Neuron (in vitro differentiated cells): ENCODE results near the gene DDX31.

ENCODE experiments used
- H2AFZ ChIP-seq: one replicate; pipeline ENCODE4 v1.6.1; 2013; ENCODE audit warnings: low read depth, mild to moderate bottlenecking, inconsistent platforms, low read length, moderate library complexity
- H3K27me3 ChIP-seq: one replicate; pipeline ENCODE4 v1.6.1; 2013; ENCODE audit warnings: low read length; ENCODE audit not compliant: insufficient read depth
- H3K36me3 ChIP-seq: one replicate; pipeline ENCODE4 v1.6.1; 2013; ENCODE audit warnings: low read length; ENCODE audit not compliant: insufficient read depth
- H3K4me1 ChIP-seq: one replicate; pipeline ENCODE4 v1.6.1; 2013; ENCODE audit warnings: low read length; ENCODE audit not compliant: insufficient read depth
- H3K4me3 ChIP-seq: 2 replicates; pipeline ENCODE4 v1.5.1; 2013; ENCODE audit warnings: mild to moderate bottlenecking, low read length, moderate library complexity
- H3K9me3 ChIP-seq: one replicate; pipeline ENCODE4 v1.6.1; 2013; ENCODE audit warnings: low read length

DDX31 gene

DNA sequence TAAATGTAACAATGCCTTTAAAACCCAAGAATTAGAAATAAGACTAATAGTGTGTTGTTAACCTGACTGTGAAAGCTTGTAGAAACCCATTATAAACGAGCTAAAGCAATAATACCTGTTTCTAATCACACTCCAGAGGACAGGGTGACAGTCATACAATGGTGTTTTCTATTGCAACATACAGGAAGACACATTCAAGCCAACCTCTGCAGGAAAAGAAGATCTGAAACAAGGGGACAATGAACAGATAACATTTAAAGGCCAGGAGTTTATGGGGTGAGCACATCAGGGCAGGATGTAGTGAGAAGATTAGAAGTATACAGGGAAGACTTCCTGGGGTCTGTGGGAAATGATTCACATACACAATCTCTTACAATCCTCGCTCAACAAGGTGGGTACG is 73.6 kb downstream of the DDX31 start:
- Histone ChIP-seq H3K4me3 (no peak overlapping the region), H3K27me3 (peaks cover 8% of the 10 kb centered on the region), H3K9me3 (no peaks in the 10 kb centered on the region), H2AFZ (no peak overlapping the region), H3K36me3 (peaks cover 39% of the 10 kb centered on the region), H3K4me1 (peaks cover 14% of the 10 kb centered on the region)

DNA sequence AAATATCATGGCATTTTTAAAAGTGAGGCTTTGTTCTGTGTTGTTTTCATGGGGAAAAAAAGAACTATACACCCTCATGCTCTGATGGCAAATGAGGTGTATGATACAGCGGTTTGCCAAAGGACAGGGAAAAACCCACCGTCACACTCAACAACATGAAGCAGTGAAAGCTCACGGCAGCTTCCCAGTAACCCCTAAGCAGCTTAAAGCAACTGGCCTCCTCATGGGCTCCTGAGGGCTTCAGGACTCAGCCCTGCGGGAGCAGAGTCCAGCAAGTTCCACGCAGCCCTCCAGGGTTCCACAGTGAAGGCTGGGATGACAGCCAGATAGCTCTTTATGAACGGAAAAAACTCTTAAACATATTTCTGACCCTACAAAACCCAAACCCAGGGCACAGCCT is 74.5 kb downstream of the DDX31 start:
- no peaks in the 10 kb centered on the region for H3K9me3 ChIP-seq
- H3K4me1 ChIP-seq, result peaks cover 20% of the 10 kb centered on the region
- H3K4me3 ChIP-seq, result no peak overlapping the region
- peaks cover 15% of the 10 kb centered on the region for H3K27me3 ChIP-seq
- peaks cover 34% of the 10 kb centered on the region for H3K36me3 ChIP-seq
- H2AFZ ChIP-seq, result no peak overlapping the region

DNA sequence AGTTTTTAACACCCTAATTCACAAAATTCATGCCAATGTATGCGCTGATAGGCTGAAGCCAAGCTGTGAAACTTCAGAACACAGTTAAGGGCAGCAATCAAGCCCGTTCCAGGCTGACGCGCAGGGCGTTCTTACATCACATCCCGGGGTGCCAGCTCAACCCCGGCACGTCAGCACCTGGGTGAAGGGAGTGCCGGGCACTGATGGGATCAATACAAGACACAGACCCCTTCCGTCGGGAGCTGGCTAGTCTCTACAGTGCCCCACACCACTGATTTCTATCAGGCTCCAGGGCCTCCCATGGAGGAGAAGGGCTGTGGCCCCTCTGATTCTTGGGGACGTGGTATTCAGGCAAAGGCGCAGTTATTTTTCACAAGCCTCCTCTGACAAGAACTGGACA is 75.4 kb downstream of the DDX31 start:
- H3K9me3 ChIP-seq, result no peaks in the 10 kb centered on the region
- peaks cover 30% of the 10 kb centered on the region for H3K36me3 ChIP-seq
- peaks cover 23% of the 10 kb centered on the region for H3K27me3 ChIP-seq
- H3K4me3 ChIP-seq, result no peak overlapping the region
- peaks cover 23% of the 10 kb centered on the region for H3K4me1 ChIP-seq
- no peak overlapping the region for H2AFZ ChIP-seq

DNA sequence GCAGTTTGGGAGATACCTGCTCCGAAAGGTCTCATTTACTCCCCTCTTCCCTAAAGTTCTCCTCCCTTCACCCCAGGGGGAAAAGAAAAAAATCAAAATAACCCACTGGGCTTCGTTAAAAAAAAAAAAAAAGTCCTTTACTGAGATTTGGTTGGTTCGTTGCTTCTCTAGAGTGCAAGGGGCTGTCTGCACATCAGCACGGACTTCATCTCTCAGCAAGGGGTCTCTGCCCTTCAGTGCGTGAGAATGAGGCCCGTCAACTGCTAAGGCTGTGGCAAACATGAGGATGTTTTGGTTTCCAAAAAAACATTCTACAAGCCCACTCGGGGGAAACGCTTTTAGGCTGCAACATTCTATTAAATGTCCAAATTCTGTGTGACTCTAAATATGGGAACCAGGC is 77.3 kb downstream of the DDX31 start:
- H3K9me3 ChIP-seq, result no peaks in the 10 kb centered on the region
- H3K4me1 ChIP-seq, result peaks cover 23% of the 10 kb centered on the region
- H2AFZ ChIP-seq, result no peak overlapping the region
- H3K36me3 ChIP-seq, result peaks cover 22% of the 10 kb centered on the region
- H3K4me3 ChIP-seq, result no peak overlapping the region
- H3K27me3 ChIP-seq, result peaks cover 43% of the 10 kb centered on the region

DNA sequence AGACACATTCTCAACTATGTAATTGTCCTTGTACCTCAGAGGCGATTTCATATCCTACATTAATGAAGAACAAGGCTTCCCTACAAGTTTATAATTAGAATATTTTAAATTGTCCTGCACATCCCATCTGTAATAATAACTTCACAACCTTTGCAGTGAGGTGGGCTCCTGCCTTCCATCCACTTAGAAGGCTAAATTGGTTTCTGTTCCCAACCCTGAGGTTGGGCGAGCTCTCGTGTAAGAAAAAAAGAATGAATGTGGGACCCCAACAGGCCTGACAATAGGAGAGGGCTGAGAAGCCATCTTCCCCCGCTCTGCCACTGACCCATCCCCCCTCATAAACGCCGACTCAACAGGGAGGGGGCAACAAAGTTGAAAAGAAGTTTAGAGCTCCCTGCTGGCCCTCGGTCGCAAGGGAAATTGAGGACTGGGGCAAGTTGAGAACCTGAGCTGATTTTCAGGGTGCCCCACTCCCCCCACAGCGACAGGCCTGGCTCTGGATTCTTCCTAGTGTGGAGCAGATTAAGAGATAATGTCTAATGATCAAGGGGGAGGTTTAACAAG is 78.0 kb downstream of the DDX31 start:
- Histone ChIP-seq H3K9me3 (no peaks in the 10 kb centered on the region), H2AFZ (no peak overlapping the region), H3K4me3 (no peak overlapping the region), H3K27me3 (peaks cover 49% of the 10 kb centered on the region), H3K4me1 (peaks cover 23% of the 10 kb centered on the region), H3K36me3 (peaks cover 22% of the 10 kb centered on the region)

DNA sequence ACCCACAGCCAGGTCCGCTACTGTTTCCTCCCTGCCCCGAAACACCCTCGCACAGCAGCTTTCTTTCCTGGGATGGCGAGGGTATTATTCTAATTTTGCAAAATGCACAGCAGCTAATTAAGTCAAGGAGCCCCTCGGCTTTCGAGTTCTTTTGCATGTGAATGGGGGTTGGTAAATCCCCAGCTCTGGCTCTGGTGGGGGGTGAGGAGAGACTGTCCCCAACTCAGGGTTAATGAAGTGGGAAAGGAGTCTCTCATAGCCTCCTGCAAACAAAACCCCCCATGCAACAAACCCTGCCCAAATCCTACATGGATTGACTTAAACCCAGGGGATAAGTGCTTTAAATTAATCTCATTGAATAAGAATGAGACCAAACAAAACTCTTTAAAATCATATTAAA is 78.5 kb downstream of the DDX31 start:
- Histone ChIP-seq H3K4me3 (no peak overlapping the region), H3K27me3 (peaks cover 55% of the 10 kb centered on the region), H2AFZ (no peak overlapping the region), H3K4me1 (peaks cover 25% of the 10 kb centered on the region), H3K9me3 (no peaks in the 10 kb centered on the region), H3K36me3 (peaks cover 20% of the 10 kb centered on the region)

DNA sequence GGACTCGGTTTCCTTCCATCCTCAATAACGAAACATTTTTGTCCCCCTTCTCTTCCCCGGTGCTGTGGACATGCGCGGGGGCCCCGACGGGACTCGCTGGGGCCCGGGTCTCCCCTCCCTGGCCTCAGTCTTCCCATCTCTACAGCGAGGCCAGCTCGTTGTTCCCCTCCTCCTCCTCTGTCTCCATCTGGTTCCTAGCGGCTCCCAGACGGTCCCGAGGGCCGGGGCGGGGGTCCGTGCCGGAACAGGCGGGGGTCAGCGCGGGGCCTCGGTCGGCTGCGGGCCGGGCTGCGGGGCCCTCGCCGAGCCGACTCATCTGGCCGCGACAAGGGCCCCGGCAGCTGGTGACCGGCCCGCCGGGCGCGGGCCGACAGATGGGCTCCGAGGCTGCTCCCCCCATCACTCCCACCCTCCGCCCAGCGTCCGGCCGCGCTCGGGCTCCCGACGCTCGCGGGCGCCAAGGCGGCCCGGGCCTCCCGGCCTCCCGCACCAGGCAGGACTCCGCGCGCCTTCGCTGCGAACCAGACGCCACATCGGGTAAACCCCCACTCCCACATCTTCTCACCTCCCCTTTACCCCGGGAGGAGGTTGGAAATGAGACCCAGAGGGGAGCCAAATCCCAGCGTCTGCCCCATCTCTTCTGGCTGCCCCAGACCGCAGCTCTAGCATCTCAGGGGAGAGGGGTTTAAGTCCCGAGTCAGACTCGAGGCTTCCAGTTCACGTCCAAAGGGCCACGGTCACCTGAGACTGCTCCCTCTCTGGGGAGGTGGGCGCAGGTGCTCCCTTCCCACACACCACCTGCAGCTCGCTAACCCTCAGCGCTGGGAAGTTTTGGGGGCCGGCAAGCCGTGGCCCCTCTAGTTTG is 79.2 kb downstream of the DDX31 start:
- H3K9me3 ChIP-seq, result no peaks in the 10 kb centered on the region
- H3K4me1 ChIP-seq, result peaks cover 25% of the 10 kb centered on the region
- no peak overlapping the region for H3K4me3 ChIP-seq
- H3K36me3 ChIP-seq, result peaks cover 16% of the 10 kb centered on the region
- H2AFZ ChIP-seq, result no peak overlapping the region
- peaks cover 62% of the 10 kb centered on the region for H3K27me3 ChIP-seq

DNA sequence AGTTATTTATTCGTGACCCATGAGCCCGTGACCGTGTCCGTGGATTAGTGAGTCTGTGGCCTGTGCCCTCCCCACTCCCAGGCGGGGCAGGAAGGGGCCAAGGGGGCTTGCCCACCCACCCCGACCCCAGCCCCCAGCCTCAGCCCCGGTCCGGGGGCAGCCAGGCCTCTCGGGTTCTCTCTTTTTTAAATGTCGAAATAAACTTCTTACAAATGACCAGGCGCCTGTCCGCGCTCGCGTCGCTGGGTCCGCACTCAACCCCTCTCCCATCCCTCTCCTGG is 79.8 kb downstream of the DDX31 start:
- Histone ChIP-seq H3K4me3 (no peak overlapping the region), H3K4me1 (peaks cover 25% of the 10 kb centered on the region), H3K9me3 (no peaks in the 10 kb centered on the region), H3K36me3 (peaks cover 12% of the 10 kb centered on the region), H2AFZ (no peak overlapping the region), H3K27me3 (peaks cover 68% of the 10 kb centered on the region)

DNA sequence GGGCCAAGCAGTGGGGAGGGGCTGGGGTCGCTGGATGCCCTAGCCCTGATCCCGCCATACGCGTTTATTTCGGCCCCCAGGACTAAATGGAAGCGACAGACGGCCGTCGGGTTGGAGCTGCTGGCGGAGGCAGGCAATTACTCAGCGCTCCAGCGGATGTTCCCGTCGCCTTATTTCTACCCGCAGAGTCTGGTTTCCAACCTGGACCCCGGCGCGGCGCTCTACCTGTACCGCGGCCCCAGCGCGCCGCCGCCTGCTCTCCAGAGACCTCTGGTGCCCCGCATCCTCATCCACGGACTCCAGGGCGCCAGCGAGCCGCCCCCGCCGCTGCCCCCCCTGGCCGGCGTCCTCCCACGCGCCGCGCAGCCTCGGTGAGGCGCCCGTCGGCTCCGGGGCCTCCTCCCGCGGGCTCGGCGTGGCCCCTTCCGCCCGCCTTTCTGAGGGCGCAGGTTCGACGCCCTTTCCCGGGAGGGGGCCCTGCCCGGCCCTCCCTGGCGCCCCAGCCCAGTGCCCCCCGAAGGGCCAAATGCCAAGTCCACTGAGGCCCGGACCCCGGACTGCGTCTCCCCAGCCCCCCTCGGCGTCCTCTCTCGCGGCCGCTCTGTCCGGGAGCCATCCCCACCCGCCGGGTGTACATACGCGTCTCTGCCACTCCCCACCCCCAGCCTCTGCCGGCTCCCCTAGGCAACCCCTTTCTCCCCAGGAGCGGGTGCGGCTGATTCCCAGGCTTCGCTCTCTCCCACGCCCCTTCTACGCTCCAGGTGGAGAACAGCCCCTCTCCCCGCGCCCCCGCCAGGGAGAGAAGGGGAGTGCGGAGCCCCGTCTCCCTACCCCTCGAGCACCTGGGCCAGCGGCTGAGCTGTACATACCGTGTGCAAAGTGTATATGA is 80.4 kb downstream of the DDX31 start:
- H3K9me3 ChIP-seq, result no peaks in the 10 kb centered on the region
- H2AFZ ChIP-seq, result no peak overlapping the region
- H3K36me3 ChIP-seq, result peaks cover 8% of the 10 kb centered on the region
- H3K4me3 ChIP-seq, result no peak overlapping the region
- H3K27me3 ChIP-seq, result peaks cover 74% of the 10 kb centered on the region
- H3K4me1 ChIP-seq, result peaks cover 25% of the 10 kb centered on the region

DNA sequence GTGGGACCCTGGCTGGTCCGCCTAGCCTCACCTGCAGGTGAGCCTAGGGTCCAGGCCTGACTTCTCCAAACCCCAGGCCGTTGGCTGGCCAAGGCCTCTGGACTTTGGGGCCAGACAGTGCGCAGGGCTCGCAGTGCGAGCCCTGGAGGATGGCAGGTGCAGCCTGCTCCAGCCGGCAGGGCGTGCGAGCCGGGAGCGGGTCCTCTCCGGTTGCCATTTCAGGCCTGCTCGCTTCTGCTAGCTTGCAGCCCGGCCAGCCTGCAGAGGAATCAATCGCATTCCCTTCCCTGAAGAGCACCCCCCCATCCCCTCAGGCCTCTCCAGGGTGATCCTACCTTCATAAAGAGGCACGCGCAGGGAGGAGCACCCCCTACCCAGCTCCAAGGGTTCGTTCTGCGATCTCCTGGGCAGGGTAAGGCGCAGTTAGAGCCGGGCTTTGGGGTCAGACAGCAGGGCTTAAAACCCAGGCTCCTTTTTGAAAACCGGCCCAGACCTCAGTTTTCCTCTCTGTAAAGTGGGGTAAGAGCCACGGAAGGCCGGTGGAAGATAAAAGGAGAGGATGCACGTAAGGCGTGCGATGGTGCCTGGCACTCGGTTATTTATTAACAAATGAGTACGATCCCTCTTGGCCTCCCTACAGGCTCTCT is 81.2 kb downstream of the DDX31 start:
- peaks cover 25% of the 10 kb centered on the region for H3K4me1 ChIP-seq
- H3K9me3 ChIP-seq, result no peaks in the 10 kb centered on the region
- no peak overlapping the region for H2AFZ ChIP-seq
- peaks cover 4% of the 10 kb centered on the region for H3K36me3 ChIP-seq
- peaks cover 80% of the 10 kb centered on the region for H3K27me3 ChIP-seq
- H3K4me3 ChIP-seq, result no peak overlapping the region

DNA sequence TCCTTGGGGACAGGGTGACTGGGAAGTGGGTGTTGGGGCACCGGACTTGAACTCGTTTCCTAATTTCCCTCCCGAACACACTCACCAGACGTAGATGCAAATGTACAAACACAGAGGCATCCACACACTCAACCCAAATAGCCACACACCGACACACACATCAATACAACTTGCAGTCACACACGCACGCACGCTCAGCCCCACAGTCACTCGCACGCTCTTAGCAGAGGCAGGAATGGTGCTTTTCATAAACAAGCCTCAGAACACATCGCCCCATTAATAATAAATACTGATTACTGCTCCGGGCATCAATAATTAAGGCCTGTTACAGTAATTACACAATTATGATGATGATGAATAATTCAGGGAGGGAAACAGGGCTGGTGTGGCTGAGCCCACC is 81.7 kb downstream of the DDX31 start:
- Histone ChIP-seq H3K4me1 (peaks cover 25% of the 10 kb centered on the region), H3K4me3 (no peak overlapping the region), H2AFZ (no peak overlapping the region), H3K36me3 (no peaks in the 10 kb centered on the region), H3K27me3 (peaks cover 85% of the 10 kb centered on the region), H3K9me3 (no peaks in the 10 kb centered on the region)

DNA sequence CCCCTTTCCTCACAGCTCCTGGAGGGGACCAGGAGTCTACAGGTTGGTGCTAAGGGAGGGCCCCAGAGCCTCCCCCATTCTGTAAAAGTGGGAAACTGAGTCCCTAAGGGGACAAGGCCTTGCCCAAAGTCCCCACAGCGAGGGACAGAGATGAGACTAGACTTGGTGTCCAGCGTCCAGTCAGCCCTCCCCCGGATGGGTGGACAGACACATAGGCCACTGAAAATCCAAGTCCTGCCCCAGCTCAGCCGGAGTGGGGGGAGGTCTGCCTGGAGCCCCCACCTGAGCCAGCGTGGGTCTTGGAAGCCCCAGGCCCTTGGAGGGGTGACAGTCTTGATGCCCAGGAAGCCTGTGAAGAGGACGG is 82.2 kb downstream of the DDX31 start:
- no peak overlapping the region for H2AFZ ChIP-seq
- H3K4me3 ChIP-seq, result no peak overlapping the region
- H3K4me1 ChIP-seq, result peaks cover 24% of the 10 kb centered on the region
- no peaks in the 10 kb centered on the region for H3K36me3 ChIP-seq
- H3K9me3 ChIP-seq, result no peaks in the 10 kb centered on the region
- H3K27me3 ChIP-seq, result peaks cover 91% of the 10 kb centered on the region
